GM10248 (cell line): ENCODE data around the gene DCX.

ENCODE experiments used
- CTCF ChIA-PET: fragments of 300-600 bp; sonication (Branson Sonifier 250); formaldehyde crosslinking; extraction: SDS; loops from one replicate; lab custom pipeline; 2021; ENCODE audit warnings: antibody characterized with exemption; lab: Yijun Ruan, JAX
- POLR2A ChIA-PET: fragments of 350-650 bp; sonication (Branson Sonifier 250); formaldehyde crosslinking; extraction: SDS; loops from one replicate; lab custom pipeline; 2020; ENCODE audit warnings: antibody characterized with exemption; lab: Yijun Ruan, JAX
- DNase-seq: peaks from one replicate; pipeline ENCODE4 v3.0.0; 2012; ENCODE audit errors: extremely low spot score
- TF ChIP-seq, protein P1 (sequence below): IDR thresholded peaks from 2 replicates; pipeline ENCODE4 v1.5.1; 2012; ENCODE audit warnings: mild to moderate bottlenecking, low read depth; ENCODE audit errors: extremely low read depth, missing control alignments, control extremely low read depth

DCX gene

DNA sequence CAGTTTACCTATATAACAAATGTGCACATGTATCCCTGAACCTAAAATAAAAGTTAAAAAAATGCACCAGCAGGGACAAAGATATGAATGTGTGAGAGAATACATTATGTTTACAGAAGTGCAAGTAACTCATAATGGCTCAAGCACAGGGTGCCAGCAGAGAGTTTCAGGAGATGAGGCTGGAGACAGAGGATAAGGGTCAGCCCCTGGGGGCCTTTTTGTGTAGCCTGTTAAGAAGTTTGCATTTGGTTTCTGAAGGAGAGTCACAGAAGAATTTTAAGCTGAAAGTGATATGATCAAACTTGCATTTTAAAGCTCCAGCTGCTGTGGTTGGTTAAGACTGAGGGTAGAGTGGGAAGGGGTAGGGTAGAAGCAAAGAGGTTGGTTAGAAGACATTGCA is 93.1 kb downstream of the DCX start:
- POLR2A ChIA-PET: no interaction called here
- TF ChIP-seq, protein P1, sequence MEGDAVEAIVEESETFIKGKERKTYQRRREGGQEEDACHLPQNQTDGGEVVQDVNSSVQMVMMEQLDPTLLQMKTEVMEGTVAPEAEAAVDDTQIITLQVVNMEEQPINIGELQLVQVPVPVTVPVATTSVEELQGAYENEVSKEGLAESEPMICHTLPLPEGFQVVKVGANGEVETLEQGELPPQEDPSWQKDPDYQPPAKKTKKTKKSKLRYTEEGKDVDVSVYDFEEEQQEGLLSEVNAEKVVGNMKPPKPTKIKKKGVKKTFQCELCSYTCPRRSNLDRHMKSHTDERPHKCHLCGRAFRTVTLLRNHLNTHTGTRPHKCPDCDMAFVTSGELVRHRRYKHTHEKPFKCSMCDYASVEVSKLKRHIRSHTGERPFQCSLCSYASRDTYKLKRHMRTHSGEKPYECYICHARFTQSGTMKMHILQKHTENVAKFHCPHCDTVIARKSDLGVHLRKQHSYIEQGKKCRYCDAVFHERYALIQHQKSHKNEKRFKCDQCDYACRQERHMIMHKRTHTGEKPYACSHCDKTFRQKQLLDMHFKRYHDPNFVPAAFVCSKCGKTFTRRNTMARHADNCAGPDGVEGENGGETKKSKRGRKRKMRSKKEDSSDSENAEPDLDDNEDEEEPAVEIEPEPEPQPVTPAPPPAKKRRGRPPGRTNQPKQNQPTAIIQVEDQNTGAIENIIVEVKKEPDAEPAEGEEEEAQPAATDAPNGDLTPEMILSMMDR: no peak
- CTCF ChIA-PET: no interaction called here
- no peak for DNase-seq

DNA sequence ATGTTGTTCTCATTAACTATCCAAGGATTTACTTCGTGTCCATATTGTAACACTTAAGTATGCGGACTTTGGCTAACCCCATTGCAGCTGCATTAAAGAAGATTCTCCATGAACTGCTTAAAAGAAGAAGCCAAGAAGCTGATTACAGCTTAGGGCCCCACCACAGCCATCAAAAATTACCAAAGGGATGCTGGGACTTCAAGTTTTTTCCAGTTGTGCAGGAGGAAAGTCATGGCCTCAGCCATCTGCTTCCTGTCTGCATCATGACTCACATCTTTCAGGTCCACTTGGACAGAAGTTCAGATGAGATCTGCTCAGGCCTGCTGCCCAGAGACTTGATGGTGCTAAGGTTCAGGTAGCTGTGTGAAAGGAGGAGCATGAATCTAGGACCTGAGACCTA is 102.9 kb downstream of the DCX start:
- CTCF ChIA-PET: no interaction called here

DNA sequence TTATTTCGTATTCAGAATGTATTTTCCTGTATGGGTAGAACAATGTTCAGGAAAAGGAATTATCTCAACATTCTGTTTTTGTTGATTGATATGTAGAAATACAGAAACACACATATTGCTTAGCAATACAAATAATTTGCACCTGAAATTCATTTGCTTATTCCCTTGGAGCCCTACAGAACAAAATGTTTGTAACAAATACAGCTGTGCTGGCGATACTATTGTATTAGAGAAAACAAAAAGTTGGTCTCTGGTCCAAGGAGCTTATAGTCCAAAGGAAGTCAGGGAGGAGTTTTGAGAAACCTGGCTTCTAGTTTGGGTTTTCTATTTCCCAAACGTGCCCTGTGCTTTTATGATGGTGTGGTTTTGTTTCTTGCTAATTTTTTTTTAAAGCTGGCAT is 104.0 kb downstream of the DCX start:
- ChIA-PET POLR2A (no interaction called here), CTCF (no interaction called here)
- no peak for DNase-seq
- TF ChIP-seq, protein P1: no peak

More for the DNA sequence above, 102.9 kb downstream of the DCX start:
- no peak for DNase-seq
- POLR2A ChIA-PET: no interaction called here
- TF ChIP-seq, protein P1: no peak

DNA sequence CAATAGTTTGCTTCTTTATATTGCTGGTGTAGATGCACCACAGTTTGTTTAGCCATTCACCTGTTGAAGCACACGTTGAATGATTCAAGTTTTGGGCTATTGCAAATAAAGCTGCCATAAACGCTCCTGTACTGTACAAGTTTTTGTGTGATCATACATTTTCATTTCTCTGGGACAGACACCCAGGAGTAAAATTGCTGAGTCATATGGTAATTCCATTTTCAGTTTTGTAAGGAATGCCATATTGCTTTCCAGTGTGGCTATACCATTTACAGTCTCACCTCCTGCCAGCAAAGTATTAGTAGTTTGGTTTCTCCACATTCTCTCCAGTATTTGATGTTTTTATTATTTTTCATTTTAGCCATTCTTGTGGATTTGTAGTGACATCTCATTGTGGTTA is 109.7 kb downstream of the DCX start:
- POLR2A ChIA-PET: no interaction called here
- TF ChIP-seq, protein P1: no peak
- CTCF ChIA-PET: no interaction called here
- no peak for DNase-seq

DNA sequence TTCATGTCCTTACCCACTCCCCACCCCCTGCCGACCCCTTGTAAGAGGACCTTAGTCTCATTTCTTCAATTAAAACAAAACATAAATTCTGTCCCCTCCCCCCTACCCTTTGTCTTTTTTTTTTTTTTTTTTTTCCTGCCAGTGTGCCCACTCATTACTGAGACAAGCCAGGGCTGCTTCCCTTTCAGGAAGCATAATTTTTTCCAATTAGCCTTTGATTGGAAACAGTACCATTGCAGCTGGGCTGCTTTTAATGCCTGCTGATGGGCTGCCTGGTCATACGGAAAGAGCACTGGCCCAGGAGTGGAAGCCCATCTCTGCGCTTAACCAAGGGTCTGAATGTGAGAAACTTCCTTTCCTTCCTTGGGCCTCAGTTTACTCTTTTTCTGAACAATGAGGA is 123.2 kb downstream of the DCX start:
- ChIA-PET CTCF (no interaction called here), POLR2A (no interaction called here)
- no peak for DNase-seq
- TF ChIP-seq, protein P1: no peak

DNA sequence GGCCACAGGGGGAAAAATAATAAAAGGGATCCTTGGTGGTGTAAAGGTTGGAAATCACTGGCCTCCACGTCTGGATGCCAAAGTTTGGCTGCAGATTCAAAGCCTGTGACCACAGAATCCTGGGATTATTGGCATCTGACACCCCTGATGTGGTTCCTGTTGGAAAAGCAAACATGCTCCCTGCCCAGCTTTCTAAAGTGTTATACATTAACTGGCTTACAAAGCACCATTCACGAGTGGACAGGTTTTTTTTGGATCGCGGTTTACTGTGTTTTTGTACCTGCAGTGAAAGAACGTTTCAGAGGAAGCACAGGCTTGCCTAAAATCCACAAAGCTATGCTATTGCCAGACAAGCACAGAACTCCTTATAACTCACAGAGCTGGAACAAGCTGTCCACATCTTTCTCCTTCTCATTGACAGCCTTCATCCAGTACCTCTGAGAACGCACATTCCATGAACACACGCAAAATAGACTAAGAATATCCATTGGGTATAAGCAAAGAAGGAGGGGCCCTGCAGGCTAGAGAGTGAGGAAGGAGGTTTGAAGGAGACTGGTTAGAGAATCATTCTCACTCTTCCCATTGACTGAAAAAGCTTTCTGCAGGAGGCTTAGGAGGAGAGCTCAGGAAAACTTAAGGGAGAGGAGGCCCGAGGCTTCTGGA is 127.2 kb downstream of the DCX start:
- POLR2A ChIA-PET: no interaction called here
- DNase-seq: no peak
- CTCF ChIA-PET: no interaction called here
- TF ChIP-seq, protein P1: no peak

DNA sequence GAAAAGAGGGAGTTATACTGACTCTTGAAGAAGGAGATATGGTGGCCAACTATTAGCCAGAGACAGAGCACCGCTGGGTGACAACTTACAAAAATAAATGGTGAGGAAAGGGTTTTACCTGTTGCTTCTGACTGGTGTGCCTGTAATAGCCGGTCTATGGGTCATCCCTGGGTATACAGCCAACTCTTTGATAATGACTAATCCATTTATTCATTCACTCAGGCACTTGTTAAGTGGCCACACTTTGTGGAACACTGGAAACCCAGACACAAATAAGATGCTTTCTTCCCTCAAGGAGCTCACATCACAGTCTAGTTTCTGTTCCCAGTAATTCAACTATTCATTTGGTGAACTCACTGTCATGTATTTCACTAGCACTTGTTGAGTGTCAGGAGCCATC is 128.5 kb downstream of the DCX start:
- CTCF ChIA-PET: interaction anchor here (1.0 kb wide), 1 partner anchor 9 kb away, joined by 3 read pairs; no protein-coding TSS in a partner anchor
- TF ChIP-seq, protein P1: no peak
- DNase-seq: no peak
- POLR2A ChIA-PET: no interaction called here
